Testis (tissue), 2 donors: ENCODE data around the gene NPIPB8.
"Not testable (repeated sequence)": the region's sequence is repeated elsewhere in the genome, so short reads cannot be mapped to it uniquely, and the experiment has no call there.

ENCODE experiments used
- CTCF ChIP-seq, 3 experiments: fragments of 450-650 bp in 2 of 3; fragments of 200-600 bp in 1 of 3; sonication (generic) in 1 of 3; IDR thresholded peaks; one replicate each; pipeline ENCODE4 v1.5.1; 2016 to 2019; ENCODE audit warnings: antibody characterized with exemption in 3 of 3, mild to moderate bottlenecking in 2 of 3, moderate library complexity in 1 of 3
- POLR2A ChIP-seq: fragments of 450-650 bp; IDR thresholded peaks from one replicate; pipeline ENCODE4 v1.6.1; 2017; ENCODE audit warnings: antibody characterized with exemption, mild to moderate bottlenecking, moderate library complexity

GRCh38 chr16:28689425-28689824 is 51.6 kb downstream of the NPIPB8 start:
- not testable (repeated sequence) for TF ChIP-seq POLR2A; CTCF (IDR thresholded peaks at IDR 0.05)
